ENCODE results near the gene NSUN2.

DNA sequence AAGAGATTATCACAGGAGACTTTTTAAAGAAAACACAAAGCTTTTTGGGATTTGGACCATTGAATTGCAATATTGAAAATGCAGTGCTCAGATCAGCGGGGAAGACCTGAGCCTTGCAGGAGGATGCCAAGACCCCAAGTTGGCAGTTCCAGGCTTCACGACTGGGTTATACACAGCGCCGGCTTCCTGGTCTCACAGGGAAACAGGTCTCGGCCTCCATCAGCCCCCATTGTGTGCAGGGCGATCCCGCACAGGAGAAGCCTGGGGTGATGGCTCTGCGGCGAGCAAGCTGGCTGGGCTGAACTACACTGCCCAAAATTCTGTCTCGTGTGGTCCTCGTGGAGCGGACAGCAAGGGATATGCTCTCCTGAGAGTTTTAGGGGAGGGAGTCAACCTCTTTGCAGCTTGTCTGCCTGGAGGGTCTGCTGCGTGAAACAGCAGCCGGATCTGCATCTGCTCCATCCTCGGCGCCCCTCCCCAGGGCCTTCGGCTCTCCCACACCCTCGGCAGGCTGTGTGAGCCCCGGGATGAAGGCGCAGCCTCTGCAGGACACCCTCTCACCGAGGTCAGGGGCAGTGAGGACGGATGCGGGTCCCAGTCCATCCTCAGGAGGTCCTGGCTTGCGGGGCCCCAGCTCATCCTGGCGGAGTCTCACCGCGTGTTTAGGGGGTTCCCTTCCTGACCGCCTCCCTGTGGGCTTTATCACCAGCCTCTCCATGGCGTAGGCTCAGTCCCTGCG is 60.6 kb downstream of the NSUN2 start:
- no peak for TF ChIP-seq EP300 (conservative IDR thresholded peaks at IDR 0.05; ENCODE audit: poor library complexity, severe bottlenecking)
- TF ChIP-seq TAF1 (IDR thresholded peaks at IDR 0.05; ENCODE audit: low read depth) = no peak

Data from neural cell (in vitro differentiated cells).